Measurements from ENCODE around the gene GABRB1.

- TF ChIP-seq CTCF (IDR thresholded peaks at IDR 0.05) (no peak), POLR2A (IDR thresholded peaks at IDR 0.05) (no peak)
These were observed 31.0 kb upstream of the GABRB1 start for GRCh38 chr4:47000406-47000805.

Data from vagina (tissue), 2 donors.